Measurements from ENCODE around the gene FUOM. TPM values are rescaled to one million over a fixed set of nuclear protein-coding genes. Genes with fewer than 3 reads are reported as not detected.

The FUOM gene
- total RNA-seq, 1 donor from 2014 or later: 8.4 TPM

- no peak for DNase-seq
Measured at GRCh38 chr10:133310399-133310755, 47.4 kb downstream of the FUOM start.

DNA sequence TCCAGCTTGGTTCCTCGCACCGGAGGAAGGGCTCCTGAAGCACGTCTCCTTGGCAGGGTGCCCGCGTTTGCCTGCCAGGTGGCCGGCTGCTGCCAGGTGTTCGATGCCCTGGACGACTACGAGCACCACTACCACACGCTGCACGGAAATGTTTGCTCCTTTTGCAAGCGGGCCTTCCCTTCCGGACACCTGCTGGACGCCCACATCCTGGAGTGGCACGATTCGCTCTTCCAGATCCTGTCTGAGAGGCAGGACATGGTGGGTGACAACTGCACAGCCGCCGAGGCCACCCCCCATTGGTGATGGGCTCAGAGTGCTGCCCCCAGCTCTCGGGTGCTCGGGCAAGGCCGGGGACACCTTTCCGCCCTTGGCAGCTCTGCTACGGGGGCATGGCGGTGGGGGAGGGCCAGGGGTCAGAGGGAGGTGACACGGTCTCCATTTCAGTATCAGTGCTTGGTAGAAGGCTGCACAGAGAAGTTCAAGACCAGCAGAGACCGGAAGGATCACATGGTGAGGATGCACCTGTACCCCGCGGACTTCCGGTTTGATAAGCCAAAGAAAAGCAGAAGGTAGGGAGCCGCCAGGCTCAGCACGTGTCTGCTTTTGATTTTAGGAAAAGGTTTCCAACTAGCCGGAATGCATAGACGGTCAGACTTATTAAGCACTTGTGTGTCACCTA is 48.0 kb downstream of the FUOM start:
- no peak for DNase-seq

- peak; percentile 93 for DNase-seq
Measured at GRCh38 chr10:133309100-133309719, 48.6 kb downstream of the FUOM start.

- peak; percentile 92 for DNase-seq
Measured at GRCh38 chr10:133308421-133309099, 49.3 kb downstream of the FUOM start, which contains the start of the genes TUBGCP2 and ZNF511. Gene TUBGCP2 (minus strand): TSS chr10:133308872. CDS start chr10:133302941, 5,931 bp downstream. Gene ZNF511 (plus strand): TSS chr10:133308914. CDS start chr10:133308944, 30 bp downstream.

GRCh38 chr10:133307776-133308420 is 49.9 kb downstream of the FUOM start:
- DNase-seq: peak; percentile 80

GRCh38 chr10:133306941-133307379 is 50.9 kb downstream of the FUOM start:
- DNase-seq: no peak

DNA sequence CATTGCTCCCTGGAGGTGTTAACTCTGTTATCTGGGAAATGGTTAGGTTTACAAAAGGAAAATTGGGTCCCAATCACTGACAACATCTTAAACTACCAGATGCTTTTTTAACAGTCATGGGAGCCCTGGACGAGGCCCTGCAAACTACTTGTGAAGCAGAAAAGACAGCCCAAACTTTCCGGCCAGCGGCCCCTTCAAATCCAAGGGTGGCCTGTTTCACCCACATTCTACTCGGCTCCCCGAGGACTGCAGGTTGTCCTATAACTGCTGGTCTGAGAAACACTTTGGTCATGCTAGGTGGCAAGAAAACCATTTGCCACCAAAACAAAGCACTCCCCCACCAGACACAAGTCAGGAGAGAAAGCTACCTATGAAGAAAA is 51.7 kb downstream of the FUOM start:
- no peak for DNase-seq

Small RNA genes within 50 kb of the gene (small RNA-seq; reads per million reads assigned to genes)
- gene AL360181.4 (ENCODE audit: low replicate concordance) (not detected), gene BANF1P2 (ENCODE audit: low replicate concordance) (not detected), gene MIR3944 (ENCODE audit: low replicate concordance) (not detected)

Other genes with a start within 250 kb of the FUOM start
- 1.7 TPM for gene KNDC1, start 197.8 kb downstream of the FUOM start, total RNA-seq
- not detected for gene UTF1, start 127.8 kb downstream of the FUOM start, total RNA-seq
- not detected for gene VENTX, start 120.2 kb downstream of the FUOM start, total RNA-seq
- 6.7 TPM for gene ADAM8, start 81.2 kb downstream of the FUOM start, total RNA-seq
- gene TUBGCP2, start 49.1 kb downstream of the FUOM start, total RNA-seq: 47.7 TPM
- 27.6 TPM for gene ZNF511, start 49.1 kb downstream of the FUOM start, total RNA-seq
- gene CALY, start 21.1 kb downstream of the FUOM start, total RNA-seq: not detected
- gene PRAP1, start 10.6 kb downstream of the FUOM start, total RNA-seq: not detected
- gene ECHS1, start 15.3 kb upstream of the FUOM start, total RNA-seq: 74.7 TPM
- 8.0 TPM for gene PAOX, start 21.2 kb upstream of the FUOM start, total RNA-seq
- gene MTG1, start 36.1 kb upstream of the FUOM start, total RNA-seq: 23.4 TPM
- 0.82 TPM for gene SPRN, start 66.6 kb upstream of the FUOM start, total RNA-seq
- 3.1 TPM for gene SCART1, start 95.9 kb upstream of the FUOM start, total RNA-seq
- 0.31 TPM for gene CYP2E1, start 169.3 kb upstream of the FUOM start, total RNA-seq
- not detected for gene SYCE1, start 207.6 kb upstream of the FUOM start, total RNA-seq